H1 (cell line): ENCODE measurements around the gene VGLL3.

ENCODE experiments used
- CEBPB ChIP-seq: IDR thresholded peaks from 2 replicates; pipeline ENCODE4 v1.6.1; 2012; ENCODE audit warnings: low read depth, low read length
- CTCF ChIP-seq, 3 experiments: IDR thresholded peaks; 1 replicate in 2 of 3; 2 replicates in 1 of 3; pipeline versions ENCODE4 v1.5.1 to v1.6.1; 2011; ENCODE audit warnings: low read length in 3 of 3, mild to moderate bottlenecking in 3 of 3, inconsistent platforms in 2 of 3, low read depth in 1 of 3, moderate library complexity in 1 of 3; ENCODE audit not compliant: insufficient read depth in 1 of 3; ENCODE audit errors: control extremely low read depth in 1 of 3
- EGR1 ChIP-seq: IDR thresholded peaks from 2 replicates; pipeline ENCODE4 v1.6.1; 2011; ENCODE audit warnings: low read depth, low read length, borderline replicate concordance
- EP300 ChIP-seq, 2 experiments: IDR thresholded peaks; 1 replicate in 1 of 2; 2 replicates in 1 of 2; pipeline ENCODE4 v1.6.1; 2011 to 2012; ENCODE audit warnings: low read depth in 2 of 2, low read length in 2 of 2, mild to moderate bottlenecking in 2 of 2, borderline replicate concordance in 1 of 2, inconsistent platforms in 1 of 2, moderate library complexity in 1 of 2
- POLR2A ChIP-seq, 2 experiments: IDR thresholded peaks; 1 replicate in 1 of 2; 2 replicates in 1 of 2; pipeline ENCODE4 v1.6.1; 2011; ENCODE audit warnings: low read depth in 2 of 2, low read length in 2 of 2, mild to moderate bottlenecking in 2 of 2; ENCODE audit errors: control extremely low read depth in 1 of 2
- POLR2AphosphoS5 ChIP-seq: IDR thresholded peaks from 2 replicates; pipeline ENCODE4 v1.6.1; 2011; ENCODE audit warnings: low read depth, low read length
- RXRA ChIP-seq: IDR thresholded peaks from 2 replicates; pipeline ENCODE4 v1.6.1; 2011; ENCODE audit warnings: low read depth, mild to moderate bottlenecking, low read length, moderate library complexity; ENCODE audit not compliant: insufficient read depth
- SP1 ChIP-seq: IDR thresholded peaks from 2 replicates; pipeline ENCODE4 v1.6.1; 2011; ENCODE audit warnings: low read depth, low read length
- TAF1 ChIP-seq: IDR thresholded peaks from 2 replicates; pipeline ENCODE4 v1.6.1; 2011; ENCODE audit warnings: mild to moderate bottlenecking, low read depth, low read length
- YY1 ChIP-seq: IDR thresholded peaks from 2 replicates; pipeline ENCODE4 v1.6.1; 2011; ENCODE audit warnings: low read depth, mild to moderate bottlenecking, low read length

- TF ChIP-seq POLR2A (IDR thresholded peaks at IDR 0.05; ENCODE audit: control extremely low read depth in 1 of 2, low read depth in 2 of 2, low read length in 2 of 2) (no peak), TAF1 (no peak), CTCF (IDR thresholded peaks at IDR 0.05; ENCODE audit: control extremely low read depth in 1 of 3, insufficient read depth in 1 of 3, low read depth in 1 of 3, low read length in 3 of 3) (no peak), EGR1 (no peak), EP300 (IDR thresholded peaks at IDR 0.05; ENCODE audit: borderline replicate concordance in 1 of 2, low read depth in 2 of 2, low read length in 2 of 2) (no peak), RXRA (no peak), YY1 (no peak), SP1 (no peak), POLR2AphosphoS5 (no peak), CEBPB (no peak)
Measured at GRCh38 chr3:86913160-86913559, 77.8 kb downstream of the VGLL3 start.
